ENCODE measurements around the gene UBE3B. TPM values are rescaled to one million over a fixed set of nuclear protein-coding genes. Genes with fewer than 3 reads are reported as not detected.

UBE3B gene
- polyA plus RNA-seq, 1 experiment, result 43.9 TPM

GRCh38 chr12:109461049-109461845 lies 16.2 kb upstream of the UBE3B start:
- TF ChIP-seq, protein P1, sequence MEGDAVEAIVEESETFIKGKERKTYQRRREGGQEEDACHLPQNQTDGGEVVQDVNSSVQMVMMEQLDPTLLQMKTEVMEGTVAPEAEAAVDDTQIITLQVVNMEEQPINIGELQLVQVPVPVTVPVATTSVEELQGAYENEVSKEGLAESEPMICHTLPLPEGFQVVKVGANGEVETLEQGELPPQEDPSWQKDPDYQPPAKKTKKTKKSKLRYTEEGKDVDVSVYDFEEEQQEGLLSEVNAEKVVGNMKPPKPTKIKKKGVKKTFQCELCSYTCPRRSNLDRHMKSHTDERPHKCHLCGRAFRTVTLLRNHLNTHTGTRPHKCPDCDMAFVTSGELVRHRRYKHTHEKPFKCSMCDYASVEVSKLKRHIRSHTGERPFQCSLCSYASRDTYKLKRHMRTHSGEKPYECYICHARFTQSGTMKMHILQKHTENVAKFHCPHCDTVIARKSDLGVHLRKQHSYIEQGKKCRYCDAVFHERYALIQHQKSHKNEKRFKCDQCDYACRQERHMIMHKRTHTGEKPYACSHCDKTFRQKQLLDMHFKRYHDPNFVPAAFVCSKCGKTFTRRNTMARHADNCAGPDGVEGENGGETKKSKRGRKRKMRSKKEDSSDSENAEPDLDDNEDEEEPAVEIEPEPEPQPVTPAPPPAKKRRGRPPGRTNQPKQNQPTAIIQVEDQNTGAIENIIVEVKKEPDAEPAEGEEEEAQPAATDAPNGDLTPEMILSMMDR (IDR thresholded peaks at IDR 0.05; ENCODE audit: insufficient read depth, low read depth, low read length), result no peak
- Histone ChIP-seq H3K36me3 (ENCODE audit: control insufficient read depth, insufficient read depth, low read length) (peaks cover 25% of the 10 kb centered on the region), H3K4me3 (ENCODE audit: low read depth, low read length) (no peak overlapping the region), H3K27me3 (ENCODE audit: control insufficient read depth, insufficient read depth, low read length) (no peaks in the 10 kb centered on the region)
- no peak for DNase-seq (ENCODE audit: low read depth)
- POLR2A ChIA-PET, result interaction anchor here (0.5 to 1.0 kb wide), 2 partner anchors 8 to 970 kb away, joined by 3 to 11 read pairs; no protein-coding TSS in a partner anchor
- CTCF ChIA-PET, result interaction anchor here (0.5 to 1.6 kb wide), 6 partner anchors 9 to 443 kb away, joined by 3 to 5 read pairs (median 4); partner anchors contain the start of genes KCTD10 and UBE3B

DNA sequence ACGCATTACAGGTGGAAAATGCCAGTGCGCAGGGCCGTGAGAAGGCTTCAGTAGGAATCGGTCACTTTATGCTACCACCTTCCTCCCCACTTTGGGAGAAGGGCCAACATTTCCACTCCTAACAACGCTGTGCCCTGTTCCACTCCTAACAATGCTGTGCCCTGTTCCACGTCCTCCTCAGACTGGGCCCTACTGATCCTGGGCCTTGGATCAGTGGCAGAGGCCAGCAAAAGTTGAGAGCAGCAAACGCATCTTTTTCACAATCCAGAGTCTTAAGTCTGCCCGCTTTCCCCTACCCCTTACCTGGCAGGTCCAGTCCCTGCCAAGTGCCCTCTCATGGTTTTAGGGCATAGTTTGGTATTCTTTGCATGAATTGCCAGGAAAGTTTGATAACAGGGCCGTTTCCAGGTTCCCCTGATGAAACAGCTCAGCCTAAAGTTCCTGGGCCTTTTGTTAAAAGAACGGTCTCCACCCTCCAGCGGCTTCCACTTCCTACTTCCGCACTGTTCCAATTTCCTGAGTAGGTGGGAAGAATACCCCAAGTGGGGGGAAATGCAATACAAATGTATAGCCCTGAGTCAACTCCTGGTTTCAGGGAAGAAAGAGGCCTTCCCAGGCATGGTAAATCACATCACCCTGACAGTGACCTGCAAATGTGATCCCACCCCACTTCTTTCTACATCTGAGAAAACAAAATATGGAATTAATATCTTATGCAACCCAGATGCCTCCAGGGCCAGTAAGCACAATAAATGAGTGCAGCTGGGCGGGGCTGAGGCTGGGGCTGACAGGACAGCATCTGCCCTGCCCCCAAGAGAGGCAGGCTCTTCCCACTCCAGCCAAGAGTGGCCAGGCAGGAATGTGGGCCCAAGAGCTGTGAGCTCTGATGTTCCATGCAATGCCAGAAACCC lies 15.3 kb upstream of the UBE3B start:
- Histone ChIP-seq H3K27me3 (ENCODE audit: control insufficient read depth, insufficient read depth, low read length) (no peaks in the 10 kb centered on the region), H3K4me3 (ENCODE audit: low read depth, low read length) (no peak overlapping the region), H3K36me3 (ENCODE audit: control insufficient read depth, insufficient read depth, low read length) (peaks cover 26% of the 10 kb centered on the region)
- peak; percentile 98 for DNase-seq (ENCODE audit: low read depth)
- ChIA-PET CTCF (interaction anchor here (0.7 to 2.3 kb wide), 10 partner anchors 10 to 442 kb away, joined by 3 to 6 read pairs (median 4); partner anchors contain the start of genes KCTD10 and UBE3B), POLR2A (interaction anchor here (0.9 to 1.9 kb wide), 3 partner anchors 8 to 623 kb away, joined by 3 to 11 read pairs (median 3); no protein-coding TSS in a partner anchor)
- TF ChIP-seq, protein P1 (IDR thresholded peaks at IDR 0.05; ENCODE audit: insufficient read depth, low read depth, low read length), result no peak

- ChIA-PET CTCF (interaction anchor here (0.9 to 2.3 kb wide), 8 partner anchors 13 to 35 kb away, joined by 3 to 6 read pairs (median 4); no protein-coding TSS in a partner anchor), POLR2A (interaction anchor here (0.7 to 1.9 kb wide), 3 partner anchors 13 to 624 kb away, joined by 3 to 11 read pairs (median 3); no protein-coding TSS in a partner anchor)
- no peak overlapping the region for H3K4me3 ChIP-seq (ENCODE audit: low read depth, low read length)
- peaks cover 24% of the 10 kb centered on the region for H3K36me3 ChIP-seq (ENCODE audit: control insufficient read depth, insufficient read depth, low read length)
- peak; percentile 95 for DNase-seq (ENCODE audit: low read depth)
- H3K27me3 ChIP-seq (ENCODE audit: control insufficient read depth, insufficient read depth, low read length), result no peaks in the 10 kb centered on the region
- TF ChIP-seq, protein P1 (IDR thresholded peaks at IDR 0.05; ENCODE audit: insufficient read depth, low read depth, low read length), result no peak
Observed at GRCh38 chr12:109462868-109463692, 14.4 kb upstream of the UBE3B start.

DNA sequence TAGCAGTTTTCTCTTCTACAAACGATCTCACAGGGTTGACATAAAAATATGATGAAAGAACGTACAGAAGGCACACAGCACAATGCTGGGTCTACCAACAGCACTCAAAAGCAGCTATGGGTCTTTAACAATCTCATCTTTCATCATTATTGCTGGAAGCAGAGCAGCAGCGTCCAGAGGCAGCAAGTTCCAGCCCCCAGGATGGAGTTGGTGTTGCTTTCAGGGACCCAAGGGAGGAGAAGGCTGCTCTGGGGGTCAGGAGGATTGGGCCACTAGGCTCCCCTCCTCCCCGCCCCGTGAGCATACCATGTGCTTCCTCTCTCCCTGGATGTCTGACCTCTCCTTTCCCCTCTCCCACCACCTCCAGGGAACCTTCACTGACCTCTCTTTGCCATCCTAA lies 13.7 kb upstream of the UBE3B start:
- ChIA-PET POLR2A (interaction anchor here (1.9 kb wide), 1 partner anchor 12 kb away, joined by 11 read pairs; no protein-coding TSS in a partner anchor), CTCF (interaction anchor here (1.0 to 2.3 kb wide), 5 partner anchors 9 to 36 kb away, joined by 4 to 6 read pairs (median 4); no protein-coding TSS in a partner anchor)
- Histone ChIP-seq H3K36me3 (ENCODE audit: control insufficient read depth, insufficient read depth, low read length) (peaks cover 23% of the 10 kb centered on the region), H3K4me3 (ENCODE audit: low read depth, low read length) (no peak overlapping the region), H3K27me3 (ENCODE audit: control insufficient read depth, insufficient read depth, low read length) (no peaks in the 10 kb centered on the region)
- DNase-seq (ENCODE audit: low read depth), result no peak
- TF ChIP-seq, protein P1 (IDR thresholded peaks at IDR 0.05; ENCODE audit: insufficient read depth, low read depth, low read length), result no peak
